ENCODE results near the gene NDRG4. TPM values are rescaled to one million over a fixed set of nuclear protein-coding genes. Genes with fewer than 3 reads are reported as not detected.

The NDRG4 gene
- total RNA-seq, 1 experiment from 2014 or later = 8.6 TPM

DNA sequence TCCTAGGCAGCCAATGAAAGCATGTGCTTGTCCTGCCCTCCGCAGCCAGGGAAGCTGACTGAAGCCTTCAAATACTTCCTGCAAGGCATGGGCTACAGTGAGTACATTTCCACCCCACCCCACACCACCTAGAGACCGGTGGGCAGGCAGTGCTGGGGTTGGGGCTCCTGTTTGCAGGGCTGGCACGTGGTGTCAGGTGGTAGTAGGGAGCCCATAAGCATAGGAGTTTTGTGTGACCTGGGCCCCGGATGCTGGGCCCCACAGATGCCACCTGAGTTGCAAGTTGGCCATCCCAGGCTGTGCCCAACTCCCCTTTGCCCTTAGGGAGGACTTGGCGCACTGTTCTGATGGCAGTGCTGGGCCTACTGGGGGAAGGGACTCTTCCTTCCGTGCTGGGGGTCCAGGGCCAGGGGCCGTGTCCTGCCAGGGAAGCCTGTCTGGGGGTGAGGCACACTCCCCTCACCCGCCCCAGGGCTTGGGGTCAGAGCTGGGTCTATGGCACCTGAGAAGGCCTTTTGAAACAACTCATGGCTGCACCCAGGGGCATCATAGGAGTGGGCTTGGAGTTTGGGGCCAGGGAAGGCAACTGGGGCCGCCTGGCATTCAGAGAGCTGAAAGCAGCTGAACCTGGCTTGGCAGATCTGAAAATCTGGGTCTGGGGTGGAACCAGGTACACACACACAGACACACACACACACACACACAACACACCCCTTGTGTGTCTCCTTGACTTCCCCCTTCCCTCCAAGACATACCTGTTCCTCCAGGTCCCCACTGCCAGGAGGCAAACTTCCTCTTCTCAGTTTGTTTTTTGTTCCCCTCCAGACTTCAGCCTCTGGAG, 9.5 kb downstream of the NDRG4 start (continued):
- TF ChIP-seq ZFX (IDR thresholded peaks at IDR 0.05) = no peak
- no peak for TF ChIP-seq ELF1 (IDR thresholded peaks at IDR 0.05; ENCODE audit: borderline replicate concordance, low read depth)

DNA sequence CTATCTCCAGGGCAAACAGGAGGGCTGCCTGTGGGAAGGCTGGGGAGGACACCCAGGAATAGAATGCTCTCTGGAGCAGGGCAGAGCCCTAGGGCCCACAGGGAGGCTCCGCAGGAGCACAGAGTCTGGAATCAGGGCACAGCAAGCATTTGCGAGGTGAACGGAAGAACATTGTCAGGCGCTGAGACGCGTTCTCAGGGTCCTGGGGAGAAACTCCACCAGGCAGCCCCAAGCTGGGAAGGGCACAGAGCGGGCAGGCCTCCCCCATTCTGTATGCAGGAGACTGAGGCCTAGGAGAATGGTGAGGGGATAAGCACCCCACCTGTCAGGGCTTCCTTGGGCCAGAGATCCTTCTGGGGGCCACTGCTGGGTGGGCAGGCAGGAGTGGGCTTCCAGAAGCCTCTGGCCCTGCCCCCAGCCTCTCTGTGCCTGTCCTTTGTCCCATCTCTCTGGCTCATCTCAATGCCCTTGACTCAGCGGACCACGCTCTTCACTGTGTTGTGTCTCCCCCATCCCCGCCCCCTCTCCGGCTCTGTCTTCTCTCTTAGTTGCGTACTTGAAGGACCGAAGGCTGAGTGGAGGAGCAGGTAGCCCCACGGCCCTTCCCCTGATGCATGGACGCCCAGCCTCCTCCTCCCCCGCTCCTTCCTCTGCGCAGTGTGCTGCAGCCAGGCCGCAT, 10.3 kb downstream of the NDRG4 start:
- peaks cover 0 to 20% of the 10 kb centered on the region in 2 experiments; a peak in 1 of 4 replicates for H3K36me3 ChIP-seq (ENCODE audit: control insufficient read depth in 1 of 2, insufficient read depth in 2 of 2, low read length in 2 of 2)
- ChIA-PET RAD21 (ENCODE audit: low non-redundant PET in 1 of 2, low total read pairs in 2 of 2, uncharacterized antibody in 2 of 2, unreplicated experiment in 2 of 2) (no interaction called here), POLR2A (interaction anchor here (1.9 kb wide), 1 partner anchor 11 kb away, joined by 6 read pairs; the partner anchor contains the start of gene NDRG4), CTCF (interaction anchor here (1.6 to 4.8 kb wide), 2 partner anchors 13 to 151 kb away, joined by 3 to 35 read pairs; no protein-coding TSS in a partner anchor)
- no peak overlapping the region for H3K4me3 ChIP-seq (replicated peaks in 1 of 2; ENCODE audit: low read depth in 1 of 2, low read length in 2 of 2)
- H2AFZ ChIP-seq (ENCODE audit: low read depth, low read length, poor library complexity, severe bottlenecking) = no peak overlapping the region
- no TSS peak for BruUV-seq (replicated peaks)
- DNase-seq (ENCODE audit: low read depth, low spot score) (no peak), ATAC-seq (no peak)
- H3K9me2 ChIP-seq (ENCODE audit: insufficient read depth) = no peaks in the 10 kb centered on the region
- no peak overlapping the region for H3K4me2 ChIP-seq (ENCODE audit: low read length)
- H3K79me2 ChIP-seq (ENCODE audit: insufficient read depth, low read length) = peaks cover 48% of the 10 kb centered on the region
- no peak overlapping the region for H3K9ac ChIP-seq (ENCODE audit: low read length)
- no peaks in the 10 kb centered on the region for H4K20me1 ChIP-seq (ENCODE audit: insufficient read depth)
- TF ChIP-seq EZH2phosphoT487 (IDR thresholded peaks at IDR 0.05; ENCODE audit: borderline replicate concordance) = no peak
- TF ChIP-seq SP1 (IDR thresholded peaks at IDR 0.05; ENCODE audit: low read depth) = no peak
- TF ChIP-seq POLR2AphosphoS5 (IDR thresholded peaks at IDR 0.05; ENCODE audit: low read depth, low read length) = no peak
- TF ChIP-seq, protein P1, sequence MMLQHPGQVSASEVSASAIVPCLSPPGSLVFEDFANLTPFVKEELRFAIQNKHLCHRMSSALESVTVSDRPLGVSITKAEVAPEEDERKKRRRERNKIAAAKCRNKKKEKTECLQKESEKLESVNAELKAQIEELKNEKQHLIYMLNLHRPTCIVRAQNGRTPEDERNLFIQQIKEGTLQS (IDR thresholded peaks at IDR 0.05) = no peak
- no peak for TF ChIP-seq POLR2A (IDR thresholded peaks at IDR 0.05; ENCODE audit: borderline replicate concordance, extremely low read depth, insufficient read depth, insufficient read length)
- H3K27ac ChIP-seq (ENCODE audit: low read depth, low read length) = no peak overlapping the region
- H3K9me3 ChIP-seq (ENCODE audit: control insufficient read depth in 1 of 2, insufficient read depth in 1 of 2, low read depth in 1 of 2, low read length in 2 of 2) = no peaks in the 10 kb centered on the region
- no peaks in the 10 kb centered on the region for H3K27me3 ChIP-seq (ENCODE audit: insufficient read depth, low read length)
- intact Hi-C loops (cut with micrococcal nuclease) = loop anchor here (5.0 kb wide), 1 partner anchor 247 kb away; no protein-coding TSS in a partner anchor
- peaks cover 0 to 11% of the 10 kb centered on the region in 2 experiments; a peak in 2 of 4 replicates for H3K4me1 ChIP-seq (ENCODE audit: control insufficient read depth in 1 of 2, insufficient read depth in 2 of 2, low read length in 2 of 2)

Data from HCT116 (cell line).